Activated T-helper 2 cell treated with anti-CD3 and anti-CD28 coated beads, Interferon-gamma antibody, Interleukin-2, Interleukin-4, amounts not matched to agents 10 μg/mL and 5 μg/mL and 100 μg/mL, durations not matched to agents 14 hours and 24 hours and 36 hours (primary cell): ENCODE measurements around the gene CLHC1. TPM values are rescaled to one million over a fixed set of nuclear protein-coding genes. Genes with fewer than 3 reads are reported as not detected.
"Not testable (repeated sequence)": the region's sequence is repeated elsewhere in the genome, so short reads cannot be mapped to it uniquely, and the experiment has no call there.

Experiments
- DNase-seq: peaks from one replicate; pipeline ENCODE4 v3.0.0; 2021; ENCODE audit warnings: low spot score
- H3K27ac Mint-ChIP-seq: one replicate; pipeline ENCODE4 v1.8.0; 2021; ENCODE audit warnings: mixed read lengths
- H3K27me3 Mint-ChIP-seq: one replicate; pipeline ENCODE4 v1.8.0; 2021; ENCODE audit warnings: low read depth, mixed read lengths
- H3K36me3 Mint-ChIP-seq: one replicate; pipeline ENCODE4 v1.8.0; 2021; ENCODE audit warnings: low read depth, mixed read lengths
- H3K4me1 Mint-ChIP-seq: one replicate; pipeline ENCODE4 v1.8.0; 2021; ENCODE audit warnings: low read depth, mixed read lengths
- H3K4me3 Mint-ChIP-seq: one replicate; pipeline ENCODE4 v1.8.0; 2021; ENCODE audit warnings: low read depth, mild to moderate bottlenecking, moderate library complexity, mixed read lengths
- H3K9me3 Mint-ChIP-seq: one replicate; pipeline ENCODE4 v1.8.0; 2021; ENCODE audit warnings: mixed read lengths
- intact Hi-C: fragments of 100-400 bp; cut with micrococcal nuclease; formaldehyde crosslinking; loops from one replicate; pipeline ENCODE4 v1.15.1; 2023
- total RNA-seq: library from RNA; stranded (reverse); gene quantifications from 2 replicates; pipeline ENCODE4 v1.2.3, GENCODE V29; 2022

The CLHC1 gene
- total RNA-seq, 1 donor from 2014 or later = 12.0 TPM

GRCh38 chr2:55140316-55141219, 91.5 kb downstream of the CLHC1 start:
- Mint-ChIP-seq H3K9me3 (no peaks in the 10 kb centered on the region), H3K4me1 (peaks cover 20% of the 10 kb centered on the region), H3K27me3 (no peaks in the 10 kb centered on the region), H3K36me3 (no peaks in the 10 kb centered on the region), H3K27ac (no peak overlapping the region), H3K4me3 (no peak overlapping the region)
- DNase-seq = no peak
- intact Hi-C loops = no loop called here

- no peak for DNase-seq
- no peaks in the 10 kb centered on the region for H3K9me3 Mint-ChIP-seq
- no peaks in the 10 kb centered on the region for H3K27me3 Mint-ChIP-seq
- H3K36me3 Mint-ChIP-seq = no peaks in the 10 kb centered on the region
- intact Hi-C loops = no loop called here
- H3K27ac Mint-ChIP-seq = no peak overlapping the region
- no peak overlapping the region for H3K4me3 Mint-ChIP-seq
- H3K4me1 Mint-ChIP-seq = peaks cover 27% of the 10 kb centered on the region
Observed at GRCh38 chr2:55139305-55139704, 92.8 kb downstream of the CLHC1 start.

GRCh38 chr2:55138882-55139229, 93.2 kb downstream of the CLHC1 start:
- Mint-ChIP-seq H3K27me3 (no peaks in the 10 kb centered on the region), H3K4me3 (no peak overlapping the region), H3K9me3 (no peaks in the 10 kb centered on the region), H3K4me1 (peaks cover 31% of the 10 kb centered on the region), H3K36me3 (no peaks in the 10 kb centered on the region), H3K27ac (no peak overlapping the region)
- no peak for DNase-seq
- intact Hi-C loops = no loop called here

- intact Hi-C loops = no loop called here
- no peak overlapping the region for H3K27ac Mint-ChIP-seq
Observed at GRCh38 chr2:55138014-55138881, 93.8 kb downstream of the CLHC1 start.

GRCh38 chr2:55137024-55137958, 94.8 kb downstream of the CLHC1 start:
- no peaks in the 10 kb centered on the region for H3K36me3 Mint-ChIP-seq
- H3K27ac Mint-ChIP-seq = no peak overlapping the region
- intact Hi-C loops = no loop called here

More at GRCh38 chr2:55138014-55138881, 93.8 kb downstream of the CLHC1 start:
- Mint-ChIP-seq H3K4me1 (peaks cover 37% of the 10 kb centered on the region), H3K36me3 (no peaks in the 10 kb centered on the region), H3K9me3 (no peaks in the 10 kb centered on the region), H3K4me3 (no peak overlapping the region), H3K27me3 (no peaks in the 10 kb centered on the region)
- DNase-seq = no peak

GRCh38 chr2:55136138-55136541, 96.0 kb downstream of the CLHC1 start:
- no peak overlapping the region for H3K4me3 Mint-ChIP-seq
- no peaks in the 10 kb centered on the region for H3K36me3 Mint-ChIP-seq
- no peak for DNase-seq
- intact Hi-C loops = no loop called here
- H3K4me1 Mint-ChIP-seq = peaks cover 26% of the 10 kb centered on the region
- H3K9me3 Mint-ChIP-seq = no peaks in the 10 kb centered on the region
- H3K27ac Mint-ChIP-seq = no peak overlapping the region
- no peaks in the 10 kb centered on the region for H3K27me3 Mint-ChIP-seq

More at GRCh38 chr2:55137024-55137958, 94.8 kb downstream of the CLHC1 start:
- Mint-ChIP-seq H3K9me3 (no peaks in the 10 kb centered on the region), H3K4me1 (peaks cover 34% of the 10 kb centered on the region), H3K27me3 (no peaks in the 10 kb centered on the region), H3K4me3 (no peak overlapping the region)
- no peak for DNase-seq

- H3K27me3 Mint-ChIP-seq = no peaks in the 10 kb centered on the region
- no peaks in the 10 kb centered on the region for H3K36me3 Mint-ChIP-seq
- H3K4me3 Mint-ChIP-seq = no peak overlapping the region
- intact Hi-C loops = loop anchor here (2.0 kb wide), 1 partner anchor 87 kb away; no protein-coding TSS in a partner anchor
- no peaks in the 10 kb centered on the region for H3K9me3 Mint-ChIP-seq
- DNase-seq = no peak
- H3K4me1 Mint-ChIP-seq = peaks cover 20% of the 10 kb centered on the region
- no peak overlapping the region for H3K27ac Mint-ChIP-seq
Observed at GRCh38 chr2:55135491-55135890, 96.6 kb downstream of the CLHC1 start.

GRCh38 chr2:55134316-55134706, 97.8 kb downstream of the CLHC1 start:
- no peak for DNase-seq

GRCh38 chr2:55133467-55134315, 98.4 kb downstream of the CLHC1 start:
- Mint-ChIP-seq H3K27me3 (no peaks in the 10 kb centered on the region), H3K27ac (peak overlapping the region; percentile 92), H3K36me3 (no peaks in the 10 kb centered on the region), H3K4me3 (peak overlapping the region; percentile 73), H3K9me3 (no peaks in the 10 kb centered on the region), H3K4me1 (peaks cover 20% of the 10 kb centered on the region)
- intact Hi-C loops = loop anchor here (2.0 kb wide), 1 partner anchor 85 kb away; no protein-coding TSS in a partner anchor
- DNase-seq = peak; percentile 41

More at GRCh38 chr2:55134316-55134706, 97.8 kb downstream of the CLHC1 start:
- peak overlapping the region; percentile 73 for H3K4me3 Mint-ChIP-seq
- intact Hi-C loops = loop anchor here (2.0 kb wide), 1 partner anchor 86 kb away; no protein-coding TSS in a partner anchor
- no peaks in the 10 kb centered on the region for H3K27me3 Mint-ChIP-seq
- H3K4me1 Mint-ChIP-seq = peaks cover 20% of the 10 kb centered on the region
- no peaks in the 10 kb centered on the region for H3K36me3 Mint-ChIP-seq
- H3K9me3 Mint-ChIP-seq = no peaks in the 10 kb centered on the region
- H3K27ac Mint-ChIP-seq = peak overlapping the region; percentile 92

- no peak for DNase-seq
- Mint-ChIP-seq H3K27me3 (no peaks in the 10 kb centered on the region), H3K36me3 (no peaks in the 10 kb centered on the region), H3K9me3 (no peaks in the 10 kb centered on the region), H3K27ac (no peak overlapping the region), H3K4me1 (peaks cover 20% of the 10 kb centered on the region), H3K4me3 (no peak overlapping the region)
- intact Hi-C loops = no loop called here
Observed at GRCh38 chr2:55130849-55131248, 101.2 kb downstream of the CLHC1 start.

GRCh38 chr2:55126643-55127042, 105.5 kb downstream of the CLHC1 start:
- H3K27ac Mint-ChIP-seq, intact Hi-C loops, H3K4me1 Mint-ChIP-seq, H3K27me3 Mint-ChIP-seq, H3K36me3 Mint-ChIP-seq, H3K9me3 Mint-ChIP-seq, DNase-seq, H3K4me3 Mint-ChIP-seq: not testable (repeated sequence)
